Activated naive CD4-positive, alpha-beta T cell treated with anti-CD3 and anti-CD28 coated beads, Interleukin-2, amount 50 U/mL, for 72 hours (primary cell): ENCODE data around the gene PDGFB. TPM values are rescaled to one million over a fixed set of nuclear protein-coding genes. Genes with fewer than 3 reads are reported as not detected.

Source experiments
- ATAC-seq, 2 donors: fragments of 150-1000 bp; cut with Tn5 transposase; 2 replicates each; pipeline ENCODE4 v1.10.0; 2021; ENCODE audit warnings: mild to moderate bottlenecking in 2 of 2, moderate library complexity in 2 of 2
- DNase-seq, 2 donors: peaks; one replicate each; pipeline ENCODE4 v3.0.0; 2021 to 2022; ENCODE audit warnings: low spot score in 2 of 2
- H3K27ac Mint-ChIP-seq, 2 donors: one replicate each; pipeline ENCODE4 v1.8.0; 2022; ENCODE audit warnings: mild to moderate bottlenecking in 2 of 2, mixed read lengths in 2 of 2
- H3K36me3 Mint-ChIP-seq, 2 donors: one replicate each; pipeline ENCODE4 v1.8.0; 2022; ENCODE audit warnings: mixed read lengths in 2 of 2
- H3K9me3 Mint-ChIP-seq, 2 donors: one replicate each; pipeline ENCODE4 v1.8.0; 2022; ENCODE audit warnings: mixed read lengths in 2 of 2
- total RNA-seq, 2 donors: library from RNA; stranded (reverse); gene quantifications; one replicate each; pipeline ENCODE4 v1.2.3, GENCODE V29; 2022

The PDGFB gene
- total RNA-seq, 2 donors from 2014 or later: 0.46 to 2.9 TPM

- H3K27ac Mint-ChIP-seq: peak overlapping the region in 1 of 2 donors; percentile 65
- ATAC-seq: no peak
- peaks cover 0 to 14% of the 10 kb centered on the region in 2 donors for H3K9me3 Mint-ChIP-seq
- DNase-seq: no peak
- H3K36me3 Mint-ChIP-seq: peaks cover 7 to 10% of the 10 kb centered on the region in 2 donors
Measured at GRCh38 chr22:39264349-39265038, 19.7 kb upstream of the PDGFB start.

- DNase-seq (no peak), ATAC-seq (no peak)
- Mint-ChIP-seq H3K36me3 (peaks cover 7 to 10% of the 10 kb centered on the region in 2 donors), H3K27ac (peak overlapping the region in 1 of 2 donors; percentile 65), H3K9me3 (peaks cover 0 to 14% of the 10 kb centered on the region in 2 donors)
Measured at GRCh38 chr22:39263626-39264348, 19.0 kb upstream of the PDGFB start.

GRCh38 chr22:39259666-39260065, 14.9 kb upstream of the PDGFB start:
- ATAC-seq (no peak), DNase-seq (no peak)
- H3K27ac Mint-ChIP-seq: no peak overlapping the region
- peaks cover 0 to 14% of the 10 kb centered on the region in 2 donors for H3K9me3 Mint-ChIP-seq
- H3K36me3 Mint-ChIP-seq: peaks cover 7 to 10% of the 10 kb centered on the region in 2 donors

- peaks cover 7 to 10% of the 10 kb centered on the region in 2 donors for H3K36me3 Mint-ChIP-seq
- ATAC-seq: no peak
- no peak for DNase-seq
- H3K27ac Mint-ChIP-seq: peak overlapping the region in 1 of 2 donors; percentile 43
- H3K9me3 Mint-ChIP-seq: peaks cover 0 to 14% of the 10 kb centered on the region in 2 donors
Measured at GRCh38 chr22:39257901-39258475, 13.2 kb upstream of the PDGFB start.

GRCh38 chr22:39256979-39257378, 12.2 kb upstream of the PDGFB start:
- DNase-seq (no peak), ATAC-seq (no peak)
- no peak overlapping the region for H3K27ac Mint-ChIP-seq
- peaks cover 7 to 10% of the 10 kb centered on the region in 2 donors for H3K36me3 Mint-ChIP-seq
- peaks cover 0 to 9% of the 10 kb centered on the region in 2 donors for H3K9me3 Mint-ChIP-seq

- peaks cover 5% of the 10 kb centered on the region in 2 donors for H3K36me3 Mint-ChIP-seq
- H3K9me3 Mint-ChIP-seq: peaks cover 0 to 3% of the 10 kb centered on the region in 2 donors
- H3K27ac Mint-ChIP-seq: no peak overlapping the region
- DNase-seq (no peak), ATAC-seq (no peak)
Measured at GRCh38 chr22:39256186-39256552, 11.4 kb upstream of the PDGFB start.

GRCh38 chr22:39255449-39256185, 10.8 kb upstream of the PDGFB start:
- no peaks in the 10 kb centered on the region for H3K36me3 Mint-ChIP-seq
- H3K9me3 Mint-ChIP-seq: no peaks in the 10 kb centered on the region
- DNase-seq (no peak), ATAC-seq (no peak)
- H3K27ac Mint-ChIP-seq: peak overlapping the region; percentile 7 to 58

- ATAC-seq (peak; percentile 74 to 85), DNase-seq (peak; percentile 58 to 67)
- Mint-ChIP-seq H3K9me3 (no peaks in the 10 kb centered on the region), H3K36me3 (no peaks in the 10 kb centered on the region), H3K27ac (peak overlapping the region in 1 of 2 donors; percentile 58)
Measured at GRCh38 chr22:39254789-39255298, 10.1 kb upstream of the PDGFB start.

- no peaks in the 10 kb centered on the region for H3K36me3 Mint-ChIP-seq
- DNase-seq (no peak), ATAC-seq (no peak)
- no peak overlapping the region for H3K27ac Mint-ChIP-seq
- H3K9me3 Mint-ChIP-seq: no peaks in the 10 kb centered on the region
Measured at GRCh38 chr22:39254122-39254521, 9.3 kb upstream of the PDGFB start.

GRCh38 chr22:39253435-39254070, 8.8 kb upstream of the PDGFB start:
- H3K9me3 Mint-ChIP-seq: no peaks in the 10 kb centered on the region
- no peaks in the 10 kb centered on the region for H3K36me3 Mint-ChIP-seq
- ATAC-seq: peak; percentile 80 to 86

GRCh38 chr22:39252461-39253434, 8.0 kb upstream of the PDGFB start:
- Mint-ChIP-seq H3K27ac (peak overlapping the region in 1 of 2 donors; percentile 3), H3K36me3 (no peaks in the 10 kb centered on the region)
- ATAC-seq: no peak

More at GRCh38 chr22:39253435-39254070, 8.8 kb upstream of the PDGFB start:
- peak in 1 of 2 donors; percentile 53 for DNase-seq
- peak overlapping the region in 1 of 2 donors; percentile 3 for H3K27ac Mint-ChIP-seq

GRCh38 chr22:39251762-39252460, 7.1 kb upstream of the PDGFB start:
- ATAC-seq (no peak), DNase-seq (no peak)
- no peaks in the 10 kb centered on the region for H3K36me3 Mint-ChIP-seq
- no peak overlapping the region for H3K27ac Mint-ChIP-seq
- no peaks in the 10 kb centered on the region for H3K9me3 Mint-ChIP-seq

More at GRCh38 chr22:39252461-39253434, 8.0 kb upstream of the PDGFB start:
- no peak for DNase-seq
- H3K9me3 Mint-ChIP-seq: no peaks in the 10 kb centered on the region

- Mint-ChIP-seq H3K27ac (no peak overlapping the region), H3K9me3 (no peaks in the 10 kb centered on the region), H3K36me3 (no peaks in the 10 kb centered on the region)
- ATAC-seq (no peak), DNase-seq (no peak)
Measured at GRCh38 chr22:39250838-39251237, 6.1 kb upstream of the PDGFB start.

- Mint-ChIP-seq H3K36me3 (no peaks in the 10 kb centered on the region), H3K9me3 (no peaks in the 10 kb centered on the region), H3K27ac (no peak overlapping the region)
- DNase-seq (no peak), ATAC-seq (no peak)
Measured at GRCh38 chr22:39250131-39250530, 5.3 kb upstream of the PDGFB start.
